Measurements from ENCODE around the gene HNRNPAB. TPM values are rescaled to one million over a fixed set of nuclear protein-coding genes. Genes with fewer than 3 reads are reported as not detected.

HNRNPAB gene
- total and polyA plus RNA-seq, 2 donors (not counting 3 experiments of a cell fraction or from before 2014, with no cell fraction given) = 207 to 309 TPM

- Histone ChIP-seq H3K4me1 (ENCODE audit: control insufficient read depth, extremely low read depth, insufficient read depth, low read length) (no peaks in the 10 kb centered on the region), H4K20me1 (replicated peaks; ENCODE audit: control insufficient read depth, extremely low read depth, insufficient read depth, low read length) (no peaks in the 10 kb centered on the region), H3K4me3 (replicated peaks in 1 of 3; ENCODE audit: insufficient read depth in 1 of 3, low read depth in 1 of 3, low read length in 3 of 3) (no peak overlapping the region), H3K27me3 (ENCODE audit: control insufficient read depth in 2 of 2, insufficient read depth in 2 of 2, low read length in 2 of 2) (no peaks in the 10 kb centered on the region), H3K27ac (ENCODE audit: insufficient read depth, low read depth, low read length) (no peak overlapping the region), H3K9me1 (replicated peaks; ENCODE audit: control insufficient read depth, extremely low read depth, insufficient read depth, low read length) (no peaks in the 10 kb centered on the region), H3K9ac (replicated peaks; ENCODE audit: extremely low read depth, insufficient read depth, low read length) (no peak overlapping the region), H3K36me3 (ENCODE audit: control insufficient read depth in 2 of 2, extremely low read depth in 1 of 2, insufficient read depth in 2 of 2, low read length in 2 of 2) (no peaks in the 10 kb centered on the region), H3K4me2 (ENCODE audit: insufficient read depth, low read length) (no peak overlapping the region), H3K9me3 (replicated peaks; ENCODE audit: control insufficient read depth, insufficient read depth, low read length) (no peaks in the 10 kb centered on the region), H2AFZ (ENCODE audit: low read depth, low read length) (no peak overlapping the region), H3K79me2 (ENCODE audit: control insufficient read depth, insufficient read depth, low read length) (no peaks in the 10 kb centered on the region)
- dilution Hi-C loops (cut with MboI; ENCODE audit: extremely low pct_ligation_motif_present, low sequenced_read_pairs) = no loop called here
- FAIRE-seq (no peak), DNase-seq (ENCODE audit: low read depth, low spot score) (no peak)
- ChIA-PET CTCF (no interaction called here), POLR2A (no interaction called here)
- TF ChIP-seq MYC (IDR thresholded peaks at IDR 0.05; ENCODE audit: low read depth, low read length) (no peak), JUN (IDR thresholded peaks at IDR 0.05; ENCODE audit: borderline replicate concordance, insufficient read depth, insufficient read length, low read depth) (no peak), GATA2 (IDR thresholded peaks at IDR 0.05; ENCODE audit: insufficient read depth, insufficient read length, low read depth, low read length) (no peak), FOS (IDR thresholded peaks at IDR 0.05; ENCODE audit: borderline replicate concordance, insufficient read depth, low read length) (no peak), POLR2A (IDR thresholded peaks at IDR 0.05; ENCODE audit: low read depth, low read length) (no peak), EZH2 (IDR thresholded peaks at IDR 0.05; ENCODE audit: borderline replicate concordance, low read depth, low read length, severe bottlenecking) (no peak), POLR2AphosphoS5 (IDR thresholded peaks at IDR 0.05; ENCODE audit: insufficient read depth, low read depth, low read length) (no peak), CTCF (IDR thresholded peaks at IDR 0.05; ENCODE audit: extremely low read depth in 1 of 2, insufficient read depth in 1 of 2, low read depth in 1 of 2, low read length in 2 of 2) (no peak), MAX (IDR thresholded peaks at IDR 0.05; ENCODE audit: insufficient read depth, insufficient read length) (no peak)
- intact Hi-C loops (cut with micrococcal nuclease) = no loop called here
- BruUV-seq (replicated peaks) = no TSS peak
Measured at GRCh38 chr5:178259623-178260536, 55.5 kb downstream of the HNRNPAB start.

Other genes with a start within 250 kb of the HNRNPAB start
- gene PROP1, start 208.3 kb upstream of the HNRNPAB start, total RNA-seq = not detected in 2 replicates
- gene PROP1, start 208.3 kb upstream of the HNRNPAB start, polyA plus RNA-seq = not detected in 2 replicates
- 38.2 and 40.3 TPM in 2 replicates for gene N4BP3, start 91.0 kb upstream of the HNRNPAB start, total RNA-seq
- 11.8 and 12.5 TPM in 2 replicates for gene N4BP3, start 91.0 kb upstream of the HNRNPAB start, polyA plus RNA-seq
- gene RMND5B, start 73.5 kb upstream of the HNRNPAB start, total RNA-seq = 34.2 and 38.2 TPM in 2 replicates
- 37.2 and 40.2 TPM in 2 replicates for gene RMND5B, start 73.5 kb upstream of the HNRNPAB start, polyA plus RNA-seq
- 205 and 210 TPM in 2 replicates for gene NHP2, start 50.6 kb upstream of the HNRNPAB start, total RNA-seq
- 202 and 220 TPM in 2 replicates for gene NHP2, start 50.6 kb upstream of the HNRNPAB start, polyA plus RNA-seq
- not detected in 2 replicates for gene GMCL2, start 17.2 kb upstream of the HNRNPAB start, total RNA-seq
- gene GMCL2, start 17.2 kb upstream of the HNRNPAB start, polyA plus RNA-seq = not detected in 2 replicates
- gene PHYKPL, start 28.3 kb downstream of the HNRNPAB start, total RNA-seq = 80.5 and 81.7 TPM in 2 replicates
- 71.7 and 75.8 TPM in 2 replicates for gene PHYKPL, start 28.3 kb downstream of the HNRNPAB start, polyA plus RNA-seq